Measurements from ENCODE around the gene BCR. TPM values are rescaled to one million over a fixed set of nuclear protein-coding genes. Genes with fewer than 3 reads are reported as not detected.

The BCR gene
- total and polyA plus RNA-seq, 2 of the 8 experiments (the other 6 are each of a cell fraction or from before 2014, with no cell fraction given): 66.7 to 130 TPM

- Histone ChIP-seq H3K9ac (replicated peaks in 1 of 4; ENCODE audit: extremely low read depth in 1 of 4, low read depth in 3 of 4, low read length in 3 of 4) (no peak overlapping the region), H3K79me2 (ENCODE audit: control insufficient read depth in 1 of 2, insufficient read depth in 2 of 2, low read length in 2 of 2) (no peaks in the 10 kb centered on the region), H3K18ac (ENCODE audit: extremely low read depth, low read length) (no peak overlapping the region), H3K23ac (ENCODE audit: insufficient read length) (no peak overlapping the region), H3K27ac (ENCODE audit: low read depth, low read length) (no peak overlapping the region), H3K4me1 (replicated peaks in 1 of 4; ENCODE audit: control insufficient read depth in 3 of 4, insufficient read depth in 4 of 4, low read length in 3 of 4) (no peaks in the 10 kb centered on the region), H3K4me2 (ENCODE audit: insufficient read depth in 1 of 2, low read depth in 2 of 2, low read length in 2 of 2) (no peak overlapping the region), H2BK20ac (ENCODE audit: low read length) (no peak overlapping the region), H3K14ac (ENCODE audit: insufficient read length) (no peak overlapping the region), H2BK12ac (ENCODE audit: low read depth, low read length) (no peak overlapping the region), H4K5ac (ENCODE audit: insufficient read length, low read depth, low read length) (no peak overlapping the region), H2BK120ac (replicated peaks; ENCODE audit: low read depth, low read length) (no peak overlapping the region), H3K4ac (replicated peaks; ENCODE audit: insufficient read length, low read depth, low read length) (no peak overlapping the region), H3K9me3 (ENCODE audit: insufficient read depth in 2 of 2, low read depth in 1 of 2, low read length in 1 of 2) (no peaks in the 10 kb centered on the region), H2BK5ac (ENCODE audit: low read depth, low read length) (no peak overlapping the region), H3K36me3 (ENCODE audit: control insufficient read depth in 2 of 4, insufficient read depth in 4 of 4, low read length in 3 of 4) (peaks cover 0 to 15% (median 6%) of the 10 kb centered on the region in 4 experiments; a peak in 5 of 8 replicates), H2AK5ac (ENCODE audit: low read depth, low read length) (no peak overlapping the region), H2AFZ (ENCODE audit: low read length) (no peak overlapping the region), H3K4me3 (ENCODE audit: extremely low read depth in 1 of 4, insufficient read depth in 2 of 4, low read depth in 3 of 4, low read length in 4 of 4) (no peak overlapping the region), H3K27me3 (replicated peaks in 1 of 4; ENCODE audit: control insufficient read depth in 3 of 4, extremely low read depth in 1 of 4, insufficient read depth in 3 of 4, low read length in 3 of 4) (no peaks in the 10 kb centered on the region), H2BK15ac (ENCODE audit: low read length) (no peak overlapping the region), H3K79me1 (ENCODE audit: low read depth, low read length) (no peaks in the 10 kb centered on the region), H4K91ac (replicated peaks; ENCODE audit: insufficient read length, low read length) (no peak overlapping the region), H3K23me2 (ENCODE audit: low read depth, low read length) (no peaks in the 10 kb centered on the region), H3K56ac (replicated peaks; ENCODE audit: insufficient read length, low read depth, low read length) (no peak overlapping the region), H4K20me1 (replicated peaks in 1 of 2; ENCODE audit: control insufficient read depth in 1 of 2, insufficient read depth in 2 of 2, low read length in 2 of 2) (peaks cover 2 to 4% of the 10 kb centered on the region in 2 experiments), H4K8ac (ENCODE audit: extremely low read depth, insufficient read depth, low read length) (no peak overlapping the region)
- ChIA-PET CTCF (ENCODE audit: partially characterized antibody) (interaction anchor here (0.6 kb wide), 1 partner anchor 28 kb away, joined by 3 read pairs; no protein-coding TSS in a partner anchor), POLR2A (ENCODE audit: partially characterized antibody) (no interaction called here)
- WGBS, 2 experiments (ENCODE audit: extremely low coverage in 1 of 2, insufficient coverage in 1 of 2, insufficient read length in 1 of 2, insufficient replicate concordance in 2 of 2, low coverage in 1 of 2, low lambda C conversion rate in 2 of 2, missing lambda C conversion rate in 1 of 2): 96% methylated on average over 11 of the region's 11 CpGs; no CpG with 5 or more reads in 1 of the 2 experiments
- TF ChIP-seq EP300 (IDR thresholded peaks at IDR 0.05; ENCODE audit: borderline replicate concordance in 1 of 2, low read depth in 2 of 2, low read length in 2 of 2): no peak
- no peak for TF ChIP-seq SUZ12 (IDR thresholded peaks at IDR 0.05; ENCODE audit: low read length)
- FAIRE-seq (no peak), DNase-seq (ENCODE audit: low read depth in 1 of 2, low spot score in 2 of 2) (no peak)
Measured at GRCh38 chr22:23306438-23306921, 126.2 kb downstream of the BCR start.

All from H1 (cell line).